ENCODE data around the gene ULBP3.

GRCh38 chr6:150036081-150036480 lies 32.8 kb downstream of the ULBP3 start:
- TF ChIP-seq, protein P1, sequence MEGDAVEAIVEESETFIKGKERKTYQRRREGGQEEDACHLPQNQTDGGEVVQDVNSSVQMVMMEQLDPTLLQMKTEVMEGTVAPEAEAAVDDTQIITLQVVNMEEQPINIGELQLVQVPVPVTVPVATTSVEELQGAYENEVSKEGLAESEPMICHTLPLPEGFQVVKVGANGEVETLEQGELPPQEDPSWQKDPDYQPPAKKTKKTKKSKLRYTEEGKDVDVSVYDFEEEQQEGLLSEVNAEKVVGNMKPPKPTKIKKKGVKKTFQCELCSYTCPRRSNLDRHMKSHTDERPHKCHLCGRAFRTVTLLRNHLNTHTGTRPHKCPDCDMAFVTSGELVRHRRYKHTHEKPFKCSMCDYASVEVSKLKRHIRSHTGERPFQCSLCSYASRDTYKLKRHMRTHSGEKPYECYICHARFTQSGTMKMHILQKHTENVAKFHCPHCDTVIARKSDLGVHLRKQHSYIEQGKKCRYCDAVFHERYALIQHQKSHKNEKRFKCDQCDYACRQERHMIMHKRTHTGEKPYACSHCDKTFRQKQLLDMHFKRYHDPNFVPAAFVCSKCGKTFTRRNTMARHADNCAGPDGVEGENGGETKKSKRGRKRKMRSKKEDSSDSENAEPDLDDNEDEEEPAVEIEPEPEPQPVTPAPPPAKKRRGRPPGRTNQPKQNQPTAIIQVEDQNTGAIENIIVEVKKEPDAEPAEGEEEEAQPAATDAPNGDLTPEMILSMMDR (IDR thresholded peaks at IDR 0.05): no peak
- no peak for TF ChIP-seq EZH2 (IDR thresholded peaks at IDR 0.05; ENCODE audit: borderline replicate concordance, insufficient read depth, low read depth, low read length, poor library complexity, severe bottlenecking)
